Large intestine (tissue), 12 donors: ENCODE data around the gene MAP2K6. TPM values are rescaled to one million over a fixed set of nuclear protein-coding genes. Genes with fewer than 3 reads are reported as not detected.

Source experiments
- DNase-seq, 2 donors: peaks; one replicate each; pipeline versions ENCODE4 v3.0.0 to v3.0.0-alpha.2; 2013
- H3K27ac ChIP-seq: one replicate; pipeline ENCODE4 v1.5.1; 2013; ENCODE audit warnings: low read length
- H3K27me3 ChIP-seq: 2 replicates; pipeline ENCODE4 v1.6.1; 2013; ENCODE audit warnings: low read length; ENCODE audit not compliant: control insufficient read depth, insufficient read depth
- H3K36me3 ChIP-seq: 2 replicates; pipeline ENCODE4 v1.6.1; 2013; ENCODE audit warnings: low read length; ENCODE audit not compliant: control insufficient read depth, insufficient read depth
- H3K4me1 ChIP-seq: one replicate; pipeline ENCODE4 v1.6.1; 2013; ENCODE audit warnings: low read length; ENCODE audit not compliant: control insufficient read depth, insufficient read depth
- H3K4me3 ChIP-seq: one replicate; pipeline ENCODE4 v1.5.1; 2013; ENCODE audit warnings: low read length
- H3K9me3 ChIP-seq: one replicate; pipeline ENCODE4 v1.6.1; 2013; ENCODE audit warnings: mild to moderate bottlenecking, low read depth, low read length, moderate library complexity; ENCODE audit not compliant: control insufficient read depth
- WGBS: methylation state at CpG from one replicate; pipeline ENCODE4 v1.1.5; 2013; ENCODE audit warnings: low lambda C conversion rate; ENCODE audit not compliant: insufficient coverage; 5-methylcytosine and 5-hydroxymethylcytosine counted together
- long read RNA-seq, 11 donors: transcript quantifications; one replicate each; lab custom pipeline, GENCODE V29; 2026
- polyA plus RNA-seq: library from polyadenylated mRNA; unstranded; fragments of 120-200 nt; gene quantifications from one replicate; pipeline ENCODE4 v1.2.1, GENCODE V29; 2013

MAP2K6 gene
- 13.4 TPM for polyA plus RNA-seq
- long read RNA-seq, donor 1, full-length matches to known transcripts: 3 of 3 reads
- long read RNA-seq, donor 1, partial matches to known transcripts: 0 of 3 reads
- long read RNA-seq, donor 1, other reads (novel, unspliced or antisense): 0 of 3 reads
- long read RNA-seq, donor 2, full-length matches to known transcripts: 1 of 1 reads
- long read RNA-seq, donor 2, partial matches to known transcripts: 0 of 1 reads
- long read RNA-seq, donor 2, other reads (novel, unspliced or antisense): 0 of 1 reads
- long read RNA-seq, donor 3: 0 reads
- long read RNA-seq, donor 4, full-length matches to known transcripts: 1 of 1 reads
- long read RNA-seq, donor 4, partial matches to known transcripts: 0 of 1 reads
- long read RNA-seq, donor 4, other reads (novel, unspliced or antisense): 0 of 1 reads
- long read RNA-seq, donor 5, full-length matches to known transcripts: 3 of 3 reads
- long read RNA-seq, donor 5, partial matches to known transcripts: 0 of 3 reads
- long read RNA-seq, donor 5, other reads (novel, unspliced or antisense): 0 of 3 reads
- long read RNA-seq, donor 6, full-length matches to known transcripts: 3 of 3 reads
- long read RNA-seq, donor 6, partial matches to known transcripts: 0 of 3 reads
- long read RNA-seq, donor 6, other reads (novel, unspliced or antisense): 0 of 3 reads
- long read RNA-seq, donor 7, full-length matches to known transcripts: 1 of 1 reads
- long read RNA-seq, donor 7, partial matches to known transcripts: 0 of 1 reads
- long read RNA-seq, donor 7, other reads (novel, unspliced or antisense): 0 of 1 reads
- long read RNA-seq, donor 8, full-length matches to known transcripts: 3 of 3 reads
- long read RNA-seq, donor 8, partial matches to known transcripts: 0 of 3 reads
- long read RNA-seq, donor 8, other reads (novel, unspliced or antisense): 0 of 3 reads
- long read RNA-seq, donor 9, full-length matches to known transcripts: 2 of 2 reads
- long read RNA-seq, donor 9, partial matches to known transcripts: 0 of 2 reads
- long read RNA-seq, donor 9, other reads (novel, unspliced or antisense): 0 of 2 reads
- long read RNA-seq, donor 10, full-length matches to known transcripts: 3 of 3 reads
- long read RNA-seq, donor 10, partial matches to known transcripts: 0 of 3 reads
- long read RNA-seq, donor 10, other reads (novel, unspliced or antisense): 0 of 3 reads
- long read RNA-seq, donor 11, partial matches to known transcripts: 0 of 1 reads
- long read RNA-seq, donor 11, other reads (novel, unspliced or antisense): 0 of 1 reads

DNA sequence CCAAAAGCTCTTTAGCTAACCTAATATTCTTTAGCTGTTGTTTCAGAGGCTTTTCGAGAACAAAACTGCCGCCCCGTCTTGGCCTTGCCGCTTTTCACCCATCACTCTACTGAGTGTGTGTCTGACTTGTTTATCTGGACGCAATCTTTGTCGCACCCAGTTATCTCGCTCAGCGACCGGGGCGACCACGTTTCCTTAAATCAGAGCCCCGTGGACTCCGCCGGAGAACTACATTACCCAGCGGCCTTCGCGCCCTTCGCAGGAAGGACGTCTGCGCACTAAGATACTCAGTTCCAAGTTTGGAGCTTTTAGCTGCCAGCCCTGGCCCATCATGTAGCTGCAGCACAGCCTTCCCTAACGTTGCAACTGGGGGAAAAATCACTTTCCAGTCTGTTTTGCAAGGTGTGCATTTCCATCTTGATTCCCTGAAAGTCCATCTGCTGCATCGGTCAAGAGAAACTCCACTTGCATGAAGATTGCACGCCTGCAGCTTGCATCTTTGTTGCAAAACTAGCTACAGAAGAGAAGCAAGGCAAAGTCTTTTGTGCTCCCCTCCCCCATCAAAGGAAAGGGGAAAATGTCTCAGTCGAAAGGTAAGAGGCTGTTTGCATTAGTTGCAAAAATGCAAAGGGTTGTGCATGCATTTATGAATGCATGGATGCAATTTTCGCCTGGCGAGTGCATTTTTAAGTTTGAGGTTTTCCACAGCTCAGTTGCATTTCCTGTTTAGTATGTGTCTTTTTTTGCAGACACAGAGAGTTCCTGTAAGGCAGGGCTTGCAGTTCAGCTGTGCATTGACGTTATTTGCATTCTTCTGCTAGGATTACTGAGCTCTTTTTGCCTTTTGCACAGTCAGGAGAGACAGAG lies at the start of gene MAP2K6:
TSS of gene MAP2K6 (plus strand) at position 290 of the 867 bp plus-strand sequence. CDS start at position 578, 288 bp downstream.
- Histone ChIP-seq H3K36me3 (no peaks in the 10 kb centered on the region), H3K4me3 (peak within 1 kb of the TSS; percentile 64), H3K27ac (no peak within 1 kb of the TSS), H3K27me3 (no peaks in the 10 kb centered on the region), H3K9me3 (no peaks in the 10 kb centered on the region), H3K4me1 (peaks cover 3% of the 10 kb centered on the region)
- peak; percentile 68 to 83 for DNase-seq
- 0% methylated on average over 1 of the region's 27 CpGs for WGBS

DNA sequence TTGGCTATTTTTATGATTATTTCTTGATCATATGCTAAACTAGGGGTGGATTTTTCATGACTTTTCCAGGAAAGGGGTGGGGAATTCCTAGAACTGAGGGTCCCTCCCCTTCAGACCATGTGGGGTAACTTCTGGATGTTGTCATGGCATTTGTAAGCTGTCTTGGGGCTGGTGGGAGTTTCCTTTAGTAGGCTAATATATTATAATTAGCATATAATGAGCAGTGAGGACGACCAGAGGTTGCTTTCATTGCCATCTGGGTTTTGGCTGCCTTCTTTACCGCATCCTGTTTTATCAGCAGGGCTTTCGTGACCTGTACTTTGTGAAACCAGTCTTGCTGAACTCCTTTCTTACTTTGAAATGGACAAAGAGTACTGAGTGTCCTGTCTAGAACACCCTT lies 47.2 kb upstream of the MAP2K6 start:
- H3K27me3 ChIP-seq: no peaks in the 10 kb centered on the region
- H3K9me3 ChIP-seq: no peaks in the 10 kb centered on the region
- no peak overlapping the region for H3K4me3 ChIP-seq
- WGBS: no CpG with 5 or more reads among the region's 3 CpGs
- DNase-seq: no peak
- no peaks in the 10 kb centered on the region for H3K36me3 ChIP-seq
- peaks cover 6% of the 10 kb centered on the region for H3K4me1 ChIP-seq
- H3K27ac ChIP-seq: no peak overlapping the region

DNA sequence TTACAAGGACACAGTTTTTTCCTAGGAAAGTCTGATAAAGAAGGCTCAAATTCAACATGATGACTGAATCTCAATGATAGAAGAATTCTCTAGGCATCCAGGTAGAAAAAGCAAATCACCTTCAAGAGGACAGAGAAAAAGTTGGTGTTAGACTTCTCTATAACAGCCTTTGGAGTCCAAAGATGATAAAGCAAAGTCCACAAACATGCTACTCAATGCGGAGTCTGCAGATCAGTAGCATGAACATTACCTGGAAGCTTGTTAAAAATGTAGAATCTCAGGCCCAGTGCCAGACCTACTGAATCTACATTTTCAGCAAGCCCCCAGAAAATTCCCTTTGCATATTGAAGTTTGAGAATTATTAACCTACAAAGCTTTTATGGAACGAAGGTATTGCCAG lies 41.4 kb upstream of the MAP2K6 start:
- H3K4me1 ChIP-seq: no peaks in the 10 kb centered on the region
- no CpG with 5 or more reads among the region's 2 CpGs for WGBS
- H3K9me3 ChIP-seq: no peaks in the 10 kb centered on the region
- peak overlapping the region; percentile 31 for H3K27ac ChIP-seq
- H3K36me3 ChIP-seq: no peaks in the 10 kb centered on the region
- no peak overlapping the region for H3K4me3 ChIP-seq
- no peaks in the 10 kb centered on the region for H3K27me3 ChIP-seq
- peak; percentile 31 to 60 for DNase-seq

DNA sequence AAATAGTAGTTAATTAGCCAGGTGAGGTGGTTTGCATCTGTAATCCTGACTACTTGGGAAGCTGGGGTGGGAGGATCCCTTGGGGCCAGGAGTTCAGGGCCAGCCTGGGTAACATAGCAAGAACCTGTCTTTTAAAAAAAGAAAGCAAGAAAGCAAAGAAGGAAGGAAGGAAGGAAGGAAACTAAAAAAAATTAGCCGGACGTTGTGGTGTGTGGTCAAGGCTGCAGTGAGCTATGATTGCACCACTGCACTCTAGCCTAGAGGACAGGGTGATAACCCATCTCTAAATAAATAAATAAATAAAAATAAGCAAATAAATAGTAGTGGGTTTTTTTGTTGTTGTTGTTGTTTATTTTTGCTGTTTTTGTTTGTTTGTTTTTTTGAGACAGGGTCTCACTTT lies 39.3 kb upstream of the MAP2K6 start:
- no peak overlapping the region for H3K4me3 ChIP-seq
- no peaks in the 10 kb centered on the region for H3K36me3 ChIP-seq
- no peaks in the 10 kb centered on the region for H3K27me3 ChIP-seq
- 86% methylated on average over 2 of the region's 2 CpGs for WGBS
- no peaks in the 10 kb centered on the region for H3K4me1 ChIP-seq
- H3K9me3 ChIP-seq: no peaks in the 10 kb centered on the region
- H3K27ac ChIP-seq: no peak overlapping the region
- no peak for DNase-seq

DNA sequence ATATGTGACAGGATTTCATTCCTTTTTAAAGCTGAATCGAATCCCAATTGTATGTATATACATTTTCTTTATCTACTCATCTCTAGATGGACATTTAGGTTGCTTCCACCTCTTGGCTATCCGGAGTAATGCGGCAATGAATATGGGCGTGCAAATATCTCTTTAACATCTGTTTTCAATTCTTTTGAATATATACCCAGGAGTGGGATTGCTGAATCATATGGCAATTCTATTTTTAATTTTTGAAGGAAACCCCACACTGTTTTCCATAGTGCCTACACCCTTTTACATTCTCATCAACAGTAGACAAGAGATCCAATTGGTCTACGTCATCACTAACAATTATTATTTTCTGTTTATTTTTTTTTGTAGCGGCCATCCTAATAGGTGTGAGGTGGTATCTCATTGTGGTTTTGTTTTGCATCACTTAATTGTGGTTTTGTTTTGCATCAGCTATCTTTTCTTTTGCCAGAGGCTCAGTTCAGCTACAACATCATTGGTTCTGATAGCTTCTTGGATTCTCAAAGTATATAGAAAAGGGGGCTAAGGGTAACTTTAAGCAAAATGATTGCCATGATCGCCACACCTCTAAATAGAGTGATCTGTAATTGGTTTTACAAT lies 25.6 kb upstream of the MAP2K6 start:
- DNase-seq: no peak
- Histone ChIP-seq H3K27ac (no peak overlapping the region), H3K9me3 (no peaks in the 10 kb centered on the region), H3K27me3 (no peaks in the 10 kb centered on the region), H3K4me1 (peaks cover 7% of the 10 kb centered on the region), H3K4me3 (no peak overlapping the region), H3K36me3 (no peaks in the 10 kb centered on the region)
- WGBS: 89% methylated on average over 3 of the region's 7 CpGs

DNA sequence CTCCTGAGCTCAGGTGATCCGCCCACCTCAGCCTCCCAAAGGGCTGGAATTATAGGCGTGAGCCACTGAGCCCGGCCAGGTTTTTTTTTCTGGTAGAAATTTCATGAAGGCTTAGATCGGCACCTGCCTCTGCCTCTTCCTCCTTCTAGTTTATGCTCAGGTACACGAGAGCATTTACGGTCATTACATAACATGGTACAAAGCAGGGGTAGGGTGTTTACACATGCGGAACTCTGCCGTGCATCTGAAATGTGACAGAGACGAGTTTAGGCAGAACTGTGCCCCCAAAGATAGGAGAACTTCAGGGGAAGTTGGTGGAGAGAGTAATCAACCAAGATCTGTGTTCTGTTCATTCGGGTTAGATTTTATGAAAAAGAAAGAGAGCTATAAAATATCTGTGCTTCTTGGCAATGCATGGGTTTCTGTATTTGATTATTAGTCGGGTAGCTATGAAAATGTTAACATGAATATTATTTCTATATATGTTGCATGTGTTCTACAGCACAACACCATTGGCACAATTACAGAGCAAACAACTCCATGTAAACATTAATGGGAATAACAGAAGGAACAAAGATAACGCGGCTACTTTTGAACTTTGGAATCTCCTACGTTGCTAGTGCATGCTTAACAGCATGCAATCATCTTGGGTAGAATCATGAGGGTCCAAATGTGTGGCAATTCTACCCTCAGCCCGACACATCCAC lies 23.5 kb upstream of the MAP2K6 start:
- no peaks in the 10 kb centered on the region for H3K36me3 ChIP-seq
- peak; percentile 37 to 79 for DNase-seq
- peak overlapping the region; percentile 70 for H3K27ac ChIP-seq
- H3K4me1 ChIP-seq: peaks cover 7% of the 10 kb centered on the region
- H3K9me3 ChIP-seq: no peaks in the 10 kb centered on the region
- 40% methylated on average over 1 of the region's 15 CpGs for WGBS
- H3K4me3 ChIP-seq: peak overlapping the region; percentile 34
- H3K27me3 ChIP-seq: no peaks in the 10 kb centered on the region

DNA sequence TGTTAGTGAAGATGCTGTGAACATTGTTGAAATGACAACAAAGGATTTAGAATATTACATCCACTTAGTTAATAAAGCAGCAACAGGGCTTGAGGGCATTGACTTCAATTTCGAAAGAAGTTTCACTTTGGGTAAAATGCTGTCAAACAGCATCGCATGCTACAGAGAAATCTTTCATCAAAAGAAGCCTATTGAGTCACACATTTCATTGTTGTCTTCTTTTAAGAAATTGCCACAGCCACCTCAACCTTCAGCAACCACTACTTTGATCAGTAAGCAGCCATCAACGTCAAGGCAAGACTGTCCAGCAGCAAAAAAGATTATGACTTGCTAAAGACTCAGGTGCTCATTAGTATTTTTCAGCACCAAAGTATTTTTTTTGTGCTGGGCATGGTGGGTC lies 13.2 kb upstream of the MAP2K6 start:
- WGBS: no CpG with 5 or more reads among the region's 3 CpGs
- Histone ChIP-seq H3K4me1 (no peaks in the 10 kb centered on the region), H3K27me3 (no peaks in the 10 kb centered on the region), H3K36me3 (no peaks in the 10 kb centered on the region), H3K9me3 (peaks cover 4% of the 10 kb centered on the region), H3K4me3 (no peak overlapping the region), H3K27ac (no peak overlapping the region)
- no peak for DNase-seq

DNA sequence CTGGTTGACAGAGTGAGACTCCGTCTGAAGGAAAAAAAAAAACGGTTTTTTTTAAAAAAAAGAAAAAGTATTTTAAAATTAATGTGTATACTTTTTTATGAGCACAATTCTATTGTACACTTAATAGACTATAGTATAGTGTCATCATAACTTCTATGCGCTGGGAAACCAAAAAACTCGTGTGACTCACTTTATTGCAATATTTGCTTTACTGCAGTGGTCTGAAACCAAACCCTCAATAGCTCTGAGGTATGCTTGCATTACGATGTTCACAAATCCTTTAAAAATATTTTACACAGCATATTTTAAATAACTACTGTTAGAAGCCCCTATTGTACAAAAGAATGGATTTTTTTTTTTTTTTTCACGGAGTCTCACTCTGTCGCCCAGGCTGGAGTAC lies 12.4 kb upstream of the MAP2K6 start:
- Histone ChIP-seq H3K36me3 (no peaks in the 10 kb centered on the region), H3K4me3 (no peak overlapping the region), H3K27ac (no peak overlapping the region), H3K9me3 (peaks cover 4% of the 10 kb centered on the region), H3K27me3 (no peaks in the 10 kb centered on the region), H3K4me1 (no peaks in the 10 kb centered on the region)
- no peak for DNase-seq
- 87% methylated on average over 3 of the region's 7 CpGs for WGBS

DNA sequence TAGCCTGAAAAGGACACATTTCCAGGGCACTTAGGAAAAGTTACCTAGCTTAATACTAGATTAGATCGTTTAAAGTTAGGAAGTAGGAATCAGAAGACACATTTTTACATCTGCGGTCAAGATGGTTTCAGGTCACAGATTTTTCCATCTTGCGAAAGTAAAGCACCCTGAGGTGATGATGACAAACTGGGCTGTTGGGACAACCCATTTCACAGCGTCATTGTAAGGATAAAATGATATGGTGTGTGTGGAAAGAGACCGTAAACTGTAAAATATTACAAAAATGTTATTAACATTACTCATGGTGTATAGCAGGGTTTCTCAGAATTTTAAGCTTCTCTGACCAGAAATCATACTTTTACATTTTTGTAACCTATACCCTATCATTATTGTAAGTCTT lies 10.1 kb upstream of the MAP2K6 start:
- 84% methylated on average over 3 of the region's 5 CpGs for WGBS
- Histone ChIP-seq H3K27ac (no peak overlapping the region), H3K4me3 (no peak overlapping the region), H3K9me3 (peaks cover 4% of the 10 kb centered on the region), H3K4me1 (no peaks in the 10 kb centered on the region), H3K27me3 (no peaks in the 10 kb centered on the region), H3K36me3 (no peaks in the 10 kb centered on the region)
- DNase-seq: no peak
